C4-2B (cell line): ENCODE data around the gene DNAAF8.

Experiments used
- H3K27ac ChIP-seq: fragments of 450-650 bp; 2 replicates; pipeline ENCODE4 v1.5.1; 2017
- CTCF ChIP-seq: fragments of 450-650 bp; conservative IDR thresholded peaks from 2 replicates; pipeline ENCODE4 v1.5.1; 2017; ENCODE audit warnings: mild to moderate bottlenecking
- ZFX ChIP-seq: fragments of 450-650 bp; IDR thresholded peaks from 2 replicates; pipeline ENCODE4 v1.6.1; 2017

DNAAF8 gene

DNA sequence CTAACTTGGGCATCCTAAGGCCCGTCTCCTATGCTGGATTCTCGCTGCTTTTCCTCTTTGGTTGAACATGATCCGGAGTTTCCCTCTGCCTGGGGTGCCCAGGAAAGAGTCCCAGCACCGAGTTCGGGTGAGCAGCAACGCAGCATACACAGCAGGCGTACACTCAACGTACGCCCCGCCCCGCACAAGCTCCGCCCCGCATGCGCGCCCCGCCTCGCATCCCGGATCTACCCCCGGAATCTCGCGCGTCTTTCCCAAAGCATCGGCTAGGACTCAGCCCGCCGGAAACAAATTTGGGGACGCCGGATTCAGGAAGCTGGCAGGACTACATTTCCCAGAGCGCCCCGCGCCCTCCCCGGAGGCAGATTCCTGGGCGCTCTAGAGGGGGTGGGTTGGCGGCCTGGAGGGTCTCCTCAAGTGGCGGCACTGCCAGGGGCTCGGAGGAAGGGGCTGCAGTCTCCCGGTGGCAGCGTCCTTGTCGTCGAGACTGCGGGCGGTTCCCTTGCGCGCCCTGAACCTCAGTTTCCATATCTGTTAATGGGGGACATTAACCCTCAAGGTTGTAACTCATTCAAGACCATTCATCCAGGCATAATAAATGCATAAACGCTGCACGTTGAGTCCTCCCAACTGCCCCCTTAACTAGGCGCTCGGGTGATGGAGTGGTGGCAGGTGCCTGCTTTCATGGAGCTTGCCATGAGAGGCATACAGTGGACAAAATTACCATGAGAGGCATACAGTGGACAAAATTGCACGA, 34.4 kb downstream of the DNAAF8 start:
- peak overlapping the region; percentile 74 for H3K27ac ChIP-seq
- TF ChIP-seq ZFX (no peak), CTCF (no peak)

DNA sequence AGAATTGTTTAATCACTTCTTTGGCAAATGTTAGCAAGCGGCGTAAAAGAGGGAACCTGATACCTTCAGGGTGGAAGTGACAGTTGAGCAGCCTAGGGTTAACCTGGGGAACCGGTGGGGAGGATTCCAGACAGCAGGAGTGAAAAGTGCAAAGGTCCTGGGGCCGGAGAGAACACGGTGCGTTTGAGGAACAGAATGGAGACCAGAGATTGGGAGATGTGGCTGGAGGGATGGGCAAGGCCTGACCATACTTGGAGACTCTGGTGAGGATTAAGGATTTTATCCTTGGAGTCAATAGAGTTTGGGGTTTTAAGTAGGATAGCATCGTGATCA, 34.9 kb downstream of the DNAAF8 start:
- peak overlapping the region; percentile 74 for H3K27ac ChIP-seq
- no peak for TF ChIP-seq CTCF
- no peak for TF ChIP-seq ZFX

DNA sequence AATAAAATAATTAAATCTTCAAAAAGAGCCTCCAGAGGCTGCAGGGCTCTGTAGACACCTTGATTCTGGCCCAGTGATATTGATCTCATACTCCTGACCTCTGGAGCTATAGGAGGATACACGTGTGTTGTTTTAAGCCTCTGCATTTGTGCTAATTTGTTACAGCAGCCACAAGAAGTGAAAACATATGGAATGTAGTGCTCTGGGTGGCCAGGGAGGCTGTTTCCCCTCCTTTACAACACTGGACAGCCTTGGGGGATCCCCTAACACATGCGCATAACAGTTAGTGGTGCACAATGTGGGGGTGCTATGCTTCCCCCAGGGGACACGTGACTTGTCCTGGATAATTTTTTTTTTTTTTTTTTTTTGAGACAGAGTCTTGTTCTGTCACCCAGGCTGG, 37.3 kb downstream of the DNAAF8 start:
- H3K27ac ChIP-seq = no peak overlapping the region
- no peak for TF ChIP-seq CTCF
- TF ChIP-seq ZFX = no peak

DNA sequence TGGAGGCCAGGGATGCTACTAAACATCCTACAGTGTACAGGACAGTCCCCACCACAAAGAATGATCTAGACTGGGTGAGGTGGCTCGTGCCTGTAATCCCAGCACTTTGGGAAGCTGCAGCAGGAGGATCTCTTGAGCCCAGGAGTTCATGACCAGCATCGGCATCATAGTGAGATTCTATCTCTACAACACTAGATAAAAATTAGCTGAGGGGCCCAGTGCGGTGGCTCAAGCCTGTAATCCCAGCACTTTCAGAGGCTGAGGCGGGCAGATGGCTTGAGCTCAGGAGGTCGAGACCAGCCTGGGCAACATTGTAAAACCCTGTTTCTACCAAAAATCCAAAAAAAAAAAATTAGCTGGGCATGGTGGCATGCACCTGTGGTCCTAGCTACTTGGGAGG, 38.0 kb downstream of the DNAAF8 start:
- H3K27ac ChIP-seq = no peak overlapping the region
- TF ChIP-seq ZFX = no peak
- TF ChIP-seq CTCF = no peak

GRCh38 chr16:4775005-4775404, 40.7 kb downstream of the DNAAF8 start:
- H3K27ac ChIP-seq = no peak overlapping the region
- TF ChIP-seq ZFX = no peak
- no peak for TF ChIP-seq CTCF

DNA sequence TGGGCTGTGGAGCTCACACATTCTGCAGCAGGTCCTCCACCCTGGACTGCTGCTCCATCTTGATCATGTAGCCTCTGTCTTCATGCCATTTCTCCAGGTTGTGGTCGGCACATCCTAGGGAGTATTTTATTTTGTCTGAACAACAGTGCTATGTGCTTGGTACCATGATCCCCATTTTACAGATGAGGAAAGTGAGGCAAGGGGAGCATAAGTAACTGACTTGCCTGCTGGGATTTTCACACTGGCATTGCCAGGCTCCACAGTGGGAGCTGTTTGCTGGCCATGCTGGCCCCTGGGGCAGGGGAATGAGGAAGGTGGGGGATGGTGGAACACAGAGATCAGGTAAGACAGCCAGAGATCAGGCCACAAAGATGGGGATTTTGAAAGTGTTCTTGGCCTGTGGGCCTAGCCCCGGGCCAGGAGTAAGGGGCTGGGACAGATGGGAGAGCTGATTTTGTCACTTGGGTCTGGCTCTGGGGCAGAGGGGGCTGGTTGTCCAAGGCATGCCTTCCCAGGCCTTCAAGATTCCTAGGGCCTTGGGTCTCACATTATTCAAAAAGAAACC, 41.9 kb downstream of the DNAAF8 start:
- no peak for TF ChIP-seq ZFX
- TF ChIP-seq CTCF = no peak

GRCh38 chr16:4777339-4778049, 43.2 kb downstream of the DNAAF8 start:
- TF ChIP-seq CTCF (no peak), ZFX (no peak)
- H3K27ac ChIP-seq = no peak overlapping the region

More for the DNA sequence above, 41.9 kb downstream of the DNAAF8 start:
- H3K27ac ChIP-seq = no peak overlapping the region
